MM.1S (cell line): Measurements from ENCODE around the gene MVB12B.

Experiments used
- CTCF ChIP-seq: fragments of 300-600 bp; sonication (generic); IDR thresholded peaks from 2 replicates; pipeline ENCODE4 v1.5.1; 2016; ENCODE audit warnings: antibody characterized with exemption, low read length, mixed read lengths
- EZH2 ChIP-seq: fragments of 300-600 bp; sonication (generic); optimal IDR thresholded peaks from 2 replicates; pipeline ENCODE3; 2017; ENCODE audit warnings: low read depth, mild to moderate bottlenecking, antibody characterized with exemption, low read length, mixed read lengths
- EZH2phosphoT487 ChIP-seq: fragments of 300-600 bp; sonication (generic); IDR thresholded peaks from 2 replicates; pipeline ENCODE4 v1.6.1; 2018; ENCODE audit warnings: antibody characterized with exemption, low read length

- TF ChIP-seq CTCF (no peak), EZH2 (no peak), EZH2phosphoT487 (no peak)
Measured at GRCh38 chr9:126531035-126531571, 204.5 kb downstream of the MVB12B start.
